K562 (cell line): ENCODE data around the gene TSGA10IP. TPM values are rescaled to one million over a fixed set of nuclear protein-coding genes. Genes with fewer than 3 reads are reported as not detected.

Experiments used
- ELF4 ChIP-seq: fragments of 450-650 bp; formaldehyde crosslinking; IDR thresholded peaks from 2 replicates; pipeline ENCODE4 v1.4.0; 2022; ENCODE audit warnings: missing genetic modification characterization
- GABPB2 ChIP-seq: fragments of 250-450 bp; sonication (Bioruptor Pico); conservative IDR thresholded peaks from 2 replicates; pipeline ENCODE4 v1.5.1; 2021; ENCODE audit warnings: mild to moderate bottlenecking
- NR2F6 ChIP-seq: fragments of 450-650 bp; formaldehyde crosslinking; IDR thresholded peaks from 2 replicates; pipeline ENCODE4 v1.4.0; 2020; ENCODE audit warnings: mild to moderate bottlenecking
- POLR3A ChIP-seq: IDR thresholded peaks from 2 replicates; pipeline ENCODE4 v1.6.1; 2011; ENCODE audit warnings: borderline replicate concordance, mild to moderate bottlenecking, moderate library complexity; ENCODE audit not compliant: insufficient read length, insufficient read depth; ENCODE audit errors: extremely low read depth
- POLR3G ChIP-seq: IDR thresholded peaks from 2 replicates; pipeline ENCODE4 v1.6.1; 2011; ENCODE audit not compliant: insufficient read length, insufficient replicate concordance; ENCODE audit errors: extremely low read depth
- U2AF1 ChIP-seq: fragments of 200-400 bp; formaldehyde crosslinking; optimal IDR thresholded peaks from 2 replicates; pipeline ENCODE3; 2017; ENCODE audit warnings: mild to moderate bottlenecking, low read depth, low read length, moderate library complexity
- ZNF445 ChIP-seq: fragments of 250-450 bp; sonication (Bioruptor Pico); IDR thresholded peaks from 2 replicates; pipeline ENCODE4 v1.4.0; 2020; ENCODE audit warnings: low read depth, mild to moderate bottlenecking, moderate library complexity
- ZNF780A ChIP-seq: fragments of 250-450 bp; sonication (Bioruptor Pico); IDR thresholded peaks from 2 replicates; pipeline ENCODE4 v1.5.0; 2021; ENCODE audit warnings: mild to moderate bottlenecking
- polyA plus RNA-seq, 8 experiments: library from polyadenylated mRNA; depleted of rRNA in 4 of 8; stranded (reverse) in 5 of 8; unstranded in 3 of 8; fragments of >200 nt; fragmentation: Nextera tagmentation in 2 of 8; fragmentation: Illumina TruSeq in 1 of 8; extraction: Ambion mirVana in 2 of 8; extraction: Trizol in 1 of 8; gene quantifications; 2 replicates each; pipeline versions ENCODE4 v1.2.1 to v1.2.3, GENCODE V29; 2011 to 2014; ENCODE audit warnings: inconsistent platforms in 1 of 8, missing spikeins in 1 of 8
- total RNA-seq, 7 experiments: library from RNA; depleted of rRNA in 6 of 7; stranded (reverse); fragments of >200 nt in 6 of 7; fragmentation: Illumina TruSeq in 2 of 7; extraction: Trizol in 2 of 7; gene quantifications; 2 replicates each; pipeline versions ENCODE4 v1.2.1 to v1.2.3, GENCODE V29; 2011 to 2021; ENCODE audit warnings: low replicate concordance in 1 of 7
- TF ChIP-seq, protein P1 (sequence below): fragments of 450-650 bp; IDR thresholded peaks from 2 replicates; pipeline ENCODE4 v1.6.1; 2016; ENCODE audit warnings: mild to moderate bottlenecking, moderate library complexity
- TF ChIP-seq, protein P2 (sequence below): IDR thresholded peaks from 2 replicates; pipeline ENCODE4 v1.6.1; 2011; ENCODE audit not compliant: insufficient read length; ENCODE audit errors: extremely low read depth
- TF ChIP-seq, protein P3 (sequence below): fragments of 450-650 bp; formaldehyde crosslinking; conservative IDR thresholded peaks from 2 replicates; pipeline ENCODE4 v1.4.0; 2022; ENCODE audit warnings: mild to moderate bottlenecking, missing genetic modification characterization
- TF ChIP-seq, protein P4 (sequence below): fragments of 450-650 bp; IDR thresholded peaks from 2 replicates; pipeline ENCODE4 v1.6.1; 2016; ENCODE audit warnings: mild to moderate bottlenecking

TSGA10IP gene
- total and polyA plus RNA-seq, 9 of the 15 experiments (the other 6 are each of a cell fraction or from before 2014, with no cell fraction given): not detected

DNA sequence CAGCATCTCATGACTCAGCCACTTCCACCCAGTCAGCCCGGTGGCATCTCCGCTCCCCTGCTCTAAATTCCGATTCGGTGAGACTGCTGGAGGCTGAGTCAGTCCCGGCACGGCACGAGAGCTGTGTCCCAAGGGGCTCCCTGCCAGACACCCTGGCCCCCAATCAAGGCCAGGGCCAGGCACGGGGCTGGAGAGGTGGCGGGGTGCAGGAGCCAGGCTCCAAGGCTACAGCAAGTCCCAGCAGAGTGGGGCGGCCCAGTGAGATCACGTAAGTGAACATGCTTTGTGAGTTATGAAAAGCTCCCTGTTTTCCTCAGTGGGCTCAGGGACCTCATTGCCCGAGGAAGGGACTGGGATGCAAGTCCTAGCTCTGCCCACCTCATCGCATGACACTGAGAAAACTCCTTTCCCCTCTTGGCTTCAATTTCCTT is 29.4 kb upstream of the TSGA10IP start (continued):
- TF ChIP-seq, protein P1, sequence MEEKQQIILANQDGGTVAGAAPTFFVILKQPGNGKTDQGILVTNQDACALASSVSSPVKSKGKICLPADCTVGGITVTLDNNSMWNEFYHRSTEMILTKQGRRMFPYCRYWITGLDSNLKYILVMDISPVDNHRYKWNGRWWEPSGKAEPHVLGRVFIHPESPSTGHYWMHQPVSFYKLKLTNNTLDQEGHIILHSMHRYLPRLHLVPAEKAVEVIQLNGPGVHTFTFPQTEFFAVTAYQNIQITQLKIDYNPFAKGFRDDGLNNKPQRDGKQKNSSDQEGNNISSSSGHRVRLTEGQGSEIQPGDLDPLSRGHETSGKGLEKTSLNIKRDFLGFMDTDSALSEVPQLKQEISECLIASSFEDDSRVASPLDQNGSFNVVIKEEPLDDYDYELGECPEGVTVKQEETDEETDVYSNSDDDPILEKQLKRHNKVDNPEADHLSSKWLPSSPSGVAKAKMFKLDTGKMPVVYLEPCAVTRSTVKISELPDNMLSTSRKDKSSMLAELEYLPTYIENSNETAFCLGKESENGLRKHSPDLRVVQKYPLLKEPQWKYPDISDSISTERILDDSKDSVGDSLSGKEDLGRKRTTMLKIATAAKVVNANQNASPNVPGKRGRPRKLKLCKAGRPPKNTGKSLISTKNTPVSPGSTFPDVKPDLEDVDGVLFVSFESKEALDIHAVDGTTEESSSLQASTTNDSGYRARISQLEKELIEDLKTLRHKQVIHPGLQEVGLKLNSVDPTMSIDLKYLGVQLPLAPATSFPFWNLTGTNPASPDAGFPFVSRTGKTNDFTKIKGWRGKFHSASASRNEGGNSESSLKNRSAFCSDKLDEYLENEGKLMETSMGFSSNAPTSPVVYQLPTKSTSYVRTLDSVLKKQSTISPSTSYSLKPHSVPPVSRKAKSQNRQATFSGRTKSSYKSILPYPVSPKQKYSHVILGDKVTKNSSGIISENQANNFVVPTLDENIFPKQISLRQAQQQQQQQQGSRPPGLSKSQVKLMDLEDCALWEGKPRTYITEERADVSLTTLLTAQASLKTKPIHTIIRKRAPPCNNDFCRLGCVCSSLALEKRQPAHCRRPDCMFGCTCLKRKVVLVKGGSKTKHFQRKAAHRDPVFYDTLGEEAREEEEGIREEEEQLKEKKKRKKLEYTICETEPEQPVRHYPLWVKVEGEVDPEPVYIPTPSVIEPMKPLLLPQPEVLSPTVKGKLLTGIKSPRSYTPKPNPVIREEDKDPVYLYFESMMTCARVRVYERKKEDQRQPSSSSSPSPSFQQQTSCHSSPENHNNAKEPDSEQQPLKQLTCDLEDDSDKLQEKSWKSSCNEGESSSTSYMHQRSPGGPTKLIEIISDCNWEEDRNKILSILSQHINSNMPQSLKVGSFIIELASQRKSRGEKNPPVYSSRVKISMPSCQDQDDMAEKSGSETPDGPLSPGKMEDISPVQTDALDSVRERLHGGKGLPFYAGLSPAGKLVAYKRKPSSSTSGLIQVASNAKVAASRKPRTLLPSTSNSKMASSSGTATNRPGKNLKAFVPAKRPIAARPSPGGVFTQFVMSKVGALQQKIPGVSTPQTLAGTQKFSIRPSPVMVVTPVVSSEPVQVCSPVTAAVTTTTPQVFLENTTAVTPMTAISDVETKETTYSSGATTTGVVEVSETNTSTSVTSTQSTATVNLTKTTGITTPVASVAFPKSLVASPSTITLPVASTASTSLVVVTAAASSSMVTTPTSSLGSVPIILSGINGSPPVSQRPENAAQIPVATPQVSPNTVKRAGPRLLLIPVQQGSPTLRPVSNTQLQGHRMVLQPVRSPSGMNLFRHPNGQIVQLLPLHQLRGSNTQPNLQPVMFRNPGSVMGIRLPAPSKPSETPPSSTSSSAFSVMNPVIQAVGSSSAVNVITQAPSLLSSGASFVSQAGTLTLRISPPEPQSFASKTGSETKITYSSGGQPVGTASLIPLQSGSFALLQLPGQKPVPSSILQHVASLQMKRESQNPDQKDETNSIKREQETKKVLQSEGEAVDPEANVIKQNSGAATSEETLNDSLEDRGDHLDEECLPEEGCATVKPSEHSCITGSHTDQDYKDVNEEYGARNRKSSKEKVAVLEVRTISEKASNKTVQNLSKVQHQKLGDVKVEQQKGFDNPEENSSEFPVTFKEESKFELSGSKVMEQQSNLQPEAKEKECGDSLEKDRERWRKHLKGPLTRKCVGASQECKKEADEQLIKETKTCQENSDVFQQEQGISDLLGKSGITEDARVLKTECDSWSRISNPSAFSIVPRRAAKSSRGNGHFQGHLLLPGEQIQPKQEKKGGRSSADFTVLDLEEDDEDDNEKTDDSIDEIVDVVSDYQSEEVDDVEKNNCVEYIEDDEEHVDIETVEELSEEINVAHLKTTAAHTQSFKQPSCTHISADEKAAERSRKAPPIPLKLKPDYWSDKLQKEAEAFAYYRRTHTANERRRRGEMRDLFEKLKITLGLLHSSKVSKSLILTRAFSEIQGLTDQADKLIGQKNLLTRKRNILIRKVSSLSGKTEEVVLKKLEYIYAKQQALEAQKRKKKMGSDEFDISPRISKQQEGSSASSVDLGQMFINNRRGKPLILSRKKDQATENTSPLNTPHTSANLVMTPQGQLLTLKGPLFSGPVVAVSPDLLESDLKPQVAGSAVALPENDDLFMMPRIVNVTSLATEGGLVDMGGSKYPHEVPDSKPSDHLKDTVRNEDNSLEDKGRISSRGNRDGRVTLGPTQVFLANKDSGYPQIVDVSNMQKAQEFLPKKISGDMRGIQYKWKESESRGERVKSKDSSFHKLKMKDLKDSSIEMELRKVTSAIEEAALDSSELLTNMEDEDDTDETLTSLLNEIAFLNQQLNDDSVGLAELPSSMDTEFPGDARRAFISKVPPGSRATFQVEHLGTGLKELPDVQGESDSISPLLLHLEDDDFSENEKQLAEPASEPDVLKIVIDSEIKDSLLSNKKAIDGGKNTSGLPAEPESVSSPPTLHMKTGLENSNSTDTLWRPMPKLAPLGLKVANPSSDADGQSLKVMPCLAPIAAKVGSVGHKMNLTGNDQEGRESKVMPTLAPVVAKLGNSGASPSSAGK: no peak
- TF ChIP-seq, protein P2, sequence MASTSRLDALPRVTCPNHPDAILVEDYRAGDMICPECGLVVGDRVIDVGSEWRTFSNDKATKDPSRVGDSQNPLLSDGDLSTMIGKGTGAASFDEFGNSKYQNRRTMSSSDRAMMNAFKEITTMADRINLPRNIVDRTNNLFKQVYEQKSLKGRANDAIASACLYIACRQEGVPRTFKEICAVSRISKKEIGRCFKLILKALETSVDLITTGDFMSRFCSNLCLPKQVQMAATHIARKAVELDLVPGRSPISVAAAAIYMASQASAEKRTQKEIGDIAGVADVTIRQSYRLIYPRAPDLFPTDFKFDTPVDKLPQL: no peak
- TF ChIP-seq U2AF1 (no peak), GABPB2 (CRISPR knock-in tag) (no peak), POLR3A (no peak), POLR3G (no peak), ZNF780A (CRISPR knock-in tag) (no peak), ZNF445 (CRISPR knock-in tag) (no peak), ELF4 (no peak), NR2F6 (no peak)
- TF ChIP-seq, protein P3, sequence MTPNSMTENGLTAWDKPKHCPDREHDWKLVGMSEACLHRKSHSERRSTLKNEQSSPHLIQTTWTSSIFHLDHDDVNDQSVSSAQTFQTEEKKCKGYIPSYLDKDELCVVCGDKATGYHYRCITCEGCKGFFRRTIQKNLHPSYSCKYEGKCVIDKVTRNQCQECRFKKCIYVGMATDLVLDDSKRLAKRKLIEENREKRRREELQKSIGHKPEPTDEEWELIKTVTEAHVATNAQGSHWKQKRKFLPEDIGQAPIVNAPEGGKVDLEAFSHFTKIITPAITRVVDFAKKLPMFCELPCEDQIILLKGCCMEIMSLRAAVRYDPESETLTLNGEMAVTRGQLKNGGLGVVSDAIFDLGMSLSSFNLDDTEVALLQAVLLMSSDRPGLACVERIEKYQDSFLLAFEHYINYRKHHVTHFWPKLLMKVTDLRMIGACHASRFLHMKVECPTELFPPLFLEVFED (CRISPR knock-in tag): no peak
- TF ChIP-seq, protein P4, sequence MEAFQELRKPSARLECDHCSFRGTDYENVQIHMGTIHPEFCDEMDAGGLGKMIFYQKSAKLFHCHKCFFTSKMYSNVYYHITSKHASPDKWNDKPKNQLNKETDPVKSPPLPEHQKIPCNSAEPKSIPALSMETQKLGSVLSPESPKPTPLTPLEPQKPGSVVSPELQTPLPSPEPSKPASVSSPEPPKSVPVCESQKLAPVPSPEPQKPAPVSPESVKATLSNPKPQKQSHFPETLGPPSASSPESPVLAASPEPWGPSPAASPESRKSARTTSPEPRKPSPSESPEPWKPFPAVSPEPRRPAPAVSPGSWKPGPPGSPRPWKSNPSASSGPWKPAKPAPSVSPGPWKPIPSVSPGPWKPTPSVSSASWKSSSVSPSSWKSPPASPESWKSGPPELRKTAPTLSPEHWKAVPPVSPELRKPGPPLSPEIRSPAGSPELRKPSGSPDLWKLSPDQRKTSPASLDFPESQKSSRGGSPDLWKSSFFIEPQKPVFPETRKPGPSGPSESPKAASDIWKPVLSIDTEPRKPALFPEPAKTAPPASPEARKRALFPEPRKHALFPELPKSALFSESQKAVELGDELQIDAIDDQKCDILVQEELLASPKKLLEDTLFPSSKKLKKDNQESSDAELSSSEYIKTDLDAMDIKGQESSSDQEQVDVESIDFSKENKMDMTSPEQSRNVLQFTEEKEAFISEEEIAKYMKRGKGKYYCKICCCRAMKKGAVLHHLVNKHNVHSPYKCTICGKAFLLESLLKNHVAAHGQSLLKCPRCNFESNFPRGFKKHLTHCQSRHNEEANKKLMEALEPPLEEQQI: no peak
